ENCODE measurements around the gene RNU6-9. TPM values are rescaled to one million over a fixed set of nuclear protein-coding genes. Genes with fewer than 3 reads are reported as not detected.
A peak's percentile ranks its signal among the peaks of the same experiment; 100 is the strongest.

RNU6-9 gene
- total and polyA plus RNA-seq, 8 donors = not detected

DNA sequence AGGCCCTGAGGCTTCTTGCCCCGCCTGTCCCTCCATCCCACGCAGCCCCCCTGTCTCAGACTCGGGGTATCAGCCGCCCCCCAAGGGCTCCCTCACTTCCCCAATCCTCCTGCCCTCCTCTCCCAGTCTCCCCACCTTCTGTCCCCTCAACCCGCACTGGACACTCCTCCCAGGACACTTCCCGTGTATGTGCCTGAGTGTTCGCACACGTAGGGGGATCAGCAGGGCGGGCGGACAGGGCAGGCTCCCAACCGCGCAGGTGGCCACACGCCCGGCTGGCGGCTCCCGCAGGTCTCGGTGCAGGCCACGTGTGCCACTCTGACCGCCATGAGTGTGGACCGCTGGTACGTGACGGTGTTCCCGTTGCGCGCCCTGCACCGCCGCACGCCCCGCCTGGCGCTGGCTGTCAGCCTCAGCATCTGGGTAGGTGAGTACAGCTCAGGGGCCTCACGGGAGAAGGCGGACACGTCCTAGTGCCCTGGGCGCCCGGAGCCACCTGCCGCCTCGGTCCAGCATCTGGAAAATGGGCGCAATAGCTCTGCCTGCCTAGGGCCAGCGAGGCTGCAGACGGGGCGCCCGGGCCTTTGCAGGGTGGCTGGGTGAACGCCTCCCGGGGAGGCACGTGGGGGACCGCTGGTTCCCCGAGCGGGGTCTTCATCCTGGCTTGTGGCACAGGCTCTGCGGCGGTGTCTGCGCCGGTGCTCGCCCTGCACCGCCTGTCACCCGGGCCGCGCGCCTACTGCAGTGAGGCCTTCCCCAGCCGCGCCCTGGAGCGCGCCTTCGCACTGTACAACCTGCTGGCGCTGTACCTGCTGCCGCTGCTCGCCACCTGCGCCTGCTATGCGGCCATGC is 26.1 kb downstream of the RNU6-9 start:
- no peaks in the 10 kb centered on the region for H3K36me3 ChIP-seq
- H3K27me3 ChIP-seq = peaks cover 0 to 10% (median 2%) of the 10 kb centered on the region in 4 donors
- ATAC-seq (peak in 3 of 4 donors; percentile 23 to 36 (median 32)), FAIRE-seq (no peak), DNase-seq (peak in 2 of 6 donors; percentile 48 to 83)
- no peaks in the 10 kb centered on the region for H3K9me3 ChIP-seq
- H3K27ac ChIP-seq = no peak overlapping the region
- peaks cover 8 to 15% (median 13%) of the 10 kb centered on the region in 3 donors for H3K4me1 ChIP-seq
- H3K4me3 ChIP-seq = peak overlapping the region in 1 of 4 donors; percentile 31
- intact Hi-C loops (cut with DNase I) = loop anchor here in 2 of 3 donors (2.0 to 10.0 kb wide), 4 partner anchors 52 to 149 kb away; partner anchors contain the start of gene WDR18 (in 1 of the 2)
- TF ChIP-seq, protein P1, sequence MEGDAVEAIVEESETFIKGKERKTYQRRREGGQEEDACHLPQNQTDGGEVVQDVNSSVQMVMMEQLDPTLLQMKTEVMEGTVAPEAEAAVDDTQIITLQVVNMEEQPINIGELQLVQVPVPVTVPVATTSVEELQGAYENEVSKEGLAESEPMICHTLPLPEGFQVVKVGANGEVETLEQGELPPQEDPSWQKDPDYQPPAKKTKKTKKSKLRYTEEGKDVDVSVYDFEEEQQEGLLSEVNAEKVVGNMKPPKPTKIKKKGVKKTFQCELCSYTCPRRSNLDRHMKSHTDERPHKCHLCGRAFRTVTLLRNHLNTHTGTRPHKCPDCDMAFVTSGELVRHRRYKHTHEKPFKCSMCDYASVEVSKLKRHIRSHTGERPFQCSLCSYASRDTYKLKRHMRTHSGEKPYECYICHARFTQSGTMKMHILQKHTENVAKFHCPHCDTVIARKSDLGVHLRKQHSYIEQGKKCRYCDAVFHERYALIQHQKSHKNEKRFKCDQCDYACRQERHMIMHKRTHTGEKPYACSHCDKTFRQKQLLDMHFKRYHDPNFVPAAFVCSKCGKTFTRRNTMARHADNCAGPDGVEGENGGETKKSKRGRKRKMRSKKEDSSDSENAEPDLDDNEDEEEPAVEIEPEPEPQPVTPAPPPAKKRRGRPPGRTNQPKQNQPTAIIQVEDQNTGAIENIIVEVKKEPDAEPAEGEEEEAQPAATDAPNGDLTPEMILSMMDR (IDR thresholded peaks at IDR 0.05) = no peak
- WGBS, 2 donors = 10% methylated on average over 65 to 68 of the region's 68 CpGs

DNA sequence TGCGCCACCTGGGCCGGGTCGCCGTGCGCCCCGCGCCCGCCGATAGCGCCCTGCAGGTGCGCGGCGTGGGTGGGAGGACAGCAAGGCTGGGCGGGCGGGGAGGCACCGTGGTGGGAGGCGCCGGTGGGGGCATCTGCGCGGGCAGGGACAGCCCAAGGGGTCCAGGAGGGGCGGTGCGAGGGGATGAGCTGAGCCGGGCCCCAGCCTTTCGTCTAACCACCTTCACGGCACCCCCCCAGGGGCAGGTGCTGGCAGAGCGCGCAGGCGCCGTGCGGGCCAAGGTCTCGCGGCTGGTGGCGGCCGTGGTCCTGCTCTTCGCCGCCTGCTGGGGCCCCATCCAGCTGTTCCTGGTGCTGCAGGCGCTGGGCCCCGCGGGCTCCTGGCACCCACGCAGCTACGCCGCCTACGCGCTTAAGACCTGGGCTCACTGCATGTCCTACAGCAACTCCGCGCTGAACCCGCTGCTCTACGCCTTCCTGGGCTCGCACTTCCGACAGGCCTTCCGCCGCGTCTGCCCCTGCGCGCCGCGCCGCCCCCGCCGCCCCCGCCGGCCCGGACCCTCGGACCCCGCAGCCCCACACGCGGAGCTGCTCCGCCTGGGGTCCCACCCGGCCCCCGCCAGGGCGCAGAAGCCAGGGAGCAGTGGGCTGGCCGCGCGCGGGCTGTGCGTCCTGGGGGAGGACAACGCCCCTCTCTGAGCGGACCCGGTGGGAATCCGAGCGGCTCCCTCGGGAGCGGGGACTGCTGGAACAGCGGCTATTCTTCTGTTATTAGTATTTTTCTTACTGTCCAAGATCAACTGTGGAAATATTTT is 27.0 kb downstream of the RNU6-9 start:
- H3K4me1 ChIP-seq = peaks cover 13 to 18% (median 15%) of the 10 kb centered on the region in 3 donors
- H3K4me3 ChIP-seq = peak overlapping the region in 3 of 4 donors; percentile 7 to 31 (median 11)
- 4 to 7% methylated on average over 71 to 83 of the region's 84 CpGs for WGBS, 2 donors
- no peaks in the 10 kb centered on the region for H3K36me3 ChIP-seq
- no peak overlapping the region for H3K27ac ChIP-seq
- H3K9me3 ChIP-seq = no peaks in the 10 kb centered on the region
- intact Hi-C loops (cut with DNase I) = loop anchor here in 2 of 3 donors (2.0 to 10.0 kb wide), 3 partner anchors 63 to 149 kb away; partner anchors contain the start of gene WDR18 (in 1 of the 2)
- ATAC-seq = peak; percentile 10 to 35 (median 28)
- peak in 4 of 6 donors; percentile 56 to 88 (median 64) for DNase-seq
- TF ChIP-seq, protein P1 (IDR thresholded peaks at IDR 0.05) = no peak
- H3K27me3 ChIP-seq = peaks cover 0 to 10% (median 2%) of the 10 kb centered on the region in 4 donors
- FAIRE-seq = no peak

GRCh38 chr19:924553-925086 is 31.3 kb downstream of the RNU6-9 start:
- intact Hi-C loops (cut with DNase I) = loop anchor here in 2 of 3 donors (2.0 to 10.0 kb wide), 2 partner anchors 56 to 60 kb away; partner anchors contain the start of gene WDR18 (in 1 of the 2)
- H3K27ac ChIP-seq = no peak overlapping the region
- DNase-seq (peak in 2 of 6 donors; percentile 44 to 80), ATAC-seq (no peak), FAIRE-seq (no peak)
- H3K4me3 ChIP-seq = peak overlapping the region; percentile 49 to 93 (median 85)
- TF ChIP-seq, protein P1 (IDR thresholded peaks at IDR 0.05) = no peak
- H3K9me3 ChIP-seq = no peaks in the 10 kb centered on the region
- H3K36me3 ChIP-seq = no peaks in the 10 kb centered on the region
- 12 to 14% methylated on average over 30 to 31 of the region's 31 CpGs for whole genome bisulfite sequencing, 2 donors
- H3K4me1 ChIP-seq = peaks cover 5% of the 10 kb centered on the region in 3 donors
- H3K27me3 ChIP-seq = peaks cover 0 to 7% (median 2%) of the 10 kb centered on the region in 4 donors

DNA sequence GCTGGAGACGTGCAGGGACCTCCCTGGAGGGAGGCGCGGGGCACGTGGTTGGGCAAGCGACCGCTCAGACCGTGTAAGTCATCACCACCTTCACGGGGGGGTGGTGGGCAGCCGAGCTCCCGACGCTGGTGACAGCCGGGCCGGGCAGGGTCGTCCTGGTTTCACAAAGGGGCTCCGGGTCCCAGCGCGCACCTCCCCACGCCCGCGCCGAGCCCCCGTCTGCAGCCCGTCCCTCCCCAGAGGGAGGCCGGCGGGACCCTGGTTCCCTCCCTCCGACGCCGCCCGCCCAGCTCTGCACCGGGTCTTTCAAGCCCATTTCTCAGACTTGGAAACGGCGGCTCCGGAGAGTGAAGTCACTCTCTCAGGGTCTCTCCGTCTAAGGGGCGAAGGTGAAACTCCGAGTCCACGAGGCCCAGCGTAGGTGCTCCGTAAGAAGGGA is 31.8 kb downstream of the RNU6-9 start:
- no peaks in the 10 kb centered on the region for H3K9me3 ChIP-seq
- H3K4me1 ChIP-seq = peaks cover 5% of the 10 kb centered on the region in 3 donors
- intact Hi-C loops (cut with DNase I) = loop anchor here in 2 of 3 donors (2.0 to 10.0 kb wide), 2 partner anchors 56 to 60 kb away; partner anchors contain the start of gene WDR18 (in 1 of the 2)
- WGBS, 2 donors = 0 to 1% methylated on average over 35 to 39 of the region's 39 CpGs
- no peaks in the 10 kb centered on the region for H3K36me3 ChIP-seq
- no peak for FAIRE-seq
- H3K4me3 ChIP-seq = peak overlapping the region; percentile 49 to 93 (median 85)
- peak overlapping the region; percentile 70 to 79 (median 76) for H3K27ac ChIP-seq
- TF ChIP-seq, protein P1 (IDR thresholded peaks at IDR 0.05) = no peak
- peak; percentile 64 to 68 (median 67) for ATAC-seq
- H3K27me3 ChIP-seq = peaks cover 0 to 7% (median 2%) of the 10 kb centered on the region in 4 donors
- peak in 2 of 6 donors; percentile 61 to 89 for DNase-seq

Data from pancreas (tissue), 10 donors.